Activated T-cell treated with anti-CD3 and anti-CD28 coated beads for 48 hours (primary cell): ENCODE measurements around the gene CHN2.

Experiments
- DNase-seq: peaks from one replicate; pipeline ENCODE4 v3.0.0-alpha.2; 2020; ENCODE audit warnings: low read depth

CHN2 gene

DNA sequence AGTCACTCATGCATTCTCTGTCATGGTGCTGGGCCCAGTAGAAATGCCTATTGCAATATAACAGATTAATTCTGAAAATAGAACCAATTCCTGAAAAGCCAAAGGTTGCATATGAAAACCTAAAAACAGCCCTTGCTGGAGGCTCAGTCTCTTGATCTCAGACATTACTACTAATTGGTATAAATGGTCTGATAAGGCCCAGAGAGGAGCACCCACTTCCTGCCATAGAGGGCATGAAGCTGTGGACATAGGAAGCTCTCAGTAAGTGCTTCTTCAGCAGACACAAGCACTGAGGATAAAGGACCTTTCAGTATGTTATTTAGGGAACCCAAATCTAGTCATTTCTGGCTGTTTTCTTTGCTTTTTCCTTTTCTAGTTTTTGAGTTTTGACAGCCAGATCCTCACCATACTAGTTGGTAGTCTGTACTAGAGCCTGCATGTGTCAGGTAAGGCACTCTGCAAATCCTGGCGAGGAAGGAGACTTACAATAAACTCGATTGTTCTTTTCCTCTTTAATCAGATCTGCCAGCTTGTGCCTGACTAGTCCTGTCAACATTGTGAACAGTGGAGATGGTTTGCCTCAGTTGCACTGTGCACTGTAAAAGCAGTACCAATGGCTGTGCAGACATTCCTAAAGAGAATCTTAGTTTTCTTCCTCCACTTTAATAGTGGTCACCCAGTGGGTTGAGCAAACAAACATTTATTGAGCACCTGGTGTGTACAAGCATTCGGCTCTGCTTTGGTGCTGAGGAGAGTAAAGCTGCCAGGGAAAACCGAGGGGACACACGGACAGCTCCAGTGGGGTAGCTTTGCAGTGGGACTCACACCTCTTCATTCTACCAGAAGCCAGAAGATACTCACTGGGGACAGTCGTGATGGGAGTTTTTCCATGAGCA is 140.9 kb downstream of the CHN2 start:
- DNase-seq = no peak

DNA sequence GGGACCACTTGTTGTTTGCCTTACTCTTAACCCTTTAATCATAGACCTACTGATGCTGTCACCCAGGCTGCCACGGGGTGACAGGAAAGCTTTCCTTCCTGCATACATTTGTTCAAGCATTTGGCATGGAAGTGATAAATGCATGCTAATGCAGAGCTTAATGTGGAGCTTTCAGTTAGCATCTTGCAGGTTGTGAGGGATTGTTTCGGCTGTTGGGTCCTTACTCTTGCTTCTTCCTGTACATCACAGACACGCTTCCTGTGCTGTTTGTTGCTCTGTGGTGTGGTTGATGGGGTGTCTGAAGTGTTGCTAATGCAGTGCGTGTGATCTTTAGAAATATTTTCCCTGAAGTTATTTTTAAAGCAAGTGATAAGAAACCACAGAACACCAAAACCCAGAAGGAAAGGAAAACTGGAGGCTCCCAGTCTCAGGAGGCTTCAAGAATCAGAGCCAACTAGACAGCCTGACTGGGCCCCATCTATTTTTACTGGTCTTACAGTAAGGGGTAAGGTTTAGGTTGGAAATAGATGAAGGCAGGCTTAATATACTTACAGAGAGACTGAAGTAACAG is 143.1 kb downstream of the CHN2 start:
- no peak for DNase-seq

DNA sequence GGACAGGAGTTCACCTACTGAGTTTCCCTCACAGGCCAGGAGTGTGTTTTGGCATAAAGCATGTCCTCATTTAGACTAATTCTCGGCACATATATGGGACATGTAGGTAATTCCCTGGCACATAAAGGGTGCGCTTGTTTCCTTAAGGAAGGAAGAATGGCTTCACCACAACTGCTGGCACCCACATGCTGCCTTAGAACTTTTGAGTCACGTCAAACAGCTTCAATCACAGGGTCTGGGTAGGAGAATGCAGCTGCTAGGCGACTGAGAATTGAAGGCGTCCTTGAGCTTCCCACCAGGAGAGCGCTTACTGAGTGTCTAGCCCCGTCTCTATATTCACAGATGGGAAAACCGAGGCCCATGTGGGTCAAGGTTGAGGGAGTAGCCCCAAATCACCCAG is 146.1 kb downstream of the CHN2 start:
- DNase-seq = no peak

GRCh38 chr7:29341156-29341555 is 146.6 kb downstream of the CHN2 start:
- no peak for DNase-seq

DNA sequence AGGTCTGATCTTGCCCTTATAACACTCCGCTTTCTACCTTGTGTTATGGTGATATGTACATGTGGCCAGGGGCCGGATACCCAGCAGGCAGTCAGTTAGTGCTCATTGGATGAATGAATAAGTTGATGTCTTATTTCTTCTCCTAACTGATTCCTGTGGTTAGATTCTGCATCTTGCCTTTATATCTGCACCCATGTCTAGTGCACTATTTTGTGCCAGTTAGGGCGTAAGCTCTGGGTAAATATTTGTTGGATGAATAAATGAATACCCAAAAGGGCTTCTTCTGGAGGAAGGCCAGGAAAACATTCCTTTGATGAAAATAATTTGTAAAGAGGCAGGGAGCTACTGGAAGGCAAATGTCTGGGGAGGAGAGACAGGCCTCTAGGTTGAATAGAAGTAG is 148.2 kb downstream of the CHN2 start:
- DNase-seq = no peak

- DNase-seq = no peak
Measured at GRCh38 chr7:29343399-29343798, 148.8 kb downstream of the CHN2 start.

- no peak for DNase-seq
Measured at GRCh38 chr7:29344334-29344978, 149.9 kb downstream of the CHN2 start.

DNA sequence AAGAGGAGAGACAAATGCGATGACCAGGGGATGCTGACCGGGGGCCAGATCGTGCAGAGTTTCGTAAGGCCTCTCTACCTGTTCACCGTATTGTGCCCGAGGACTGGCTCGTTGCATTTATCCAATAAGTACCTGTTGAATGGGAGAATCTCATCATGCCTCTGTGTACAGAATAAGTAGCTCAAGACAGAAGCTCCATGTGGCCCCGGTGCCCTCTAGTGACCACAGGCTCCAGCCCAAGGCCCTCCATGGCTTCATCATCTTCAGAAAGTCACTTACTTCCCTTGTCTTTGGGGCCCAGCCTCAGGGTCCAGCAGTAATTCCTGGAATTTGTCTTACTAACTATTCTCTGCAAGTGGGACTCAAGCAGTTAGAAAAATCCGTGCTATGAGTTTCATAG is 151.0 kb downstream of the CHN2 start:
- no peak for DNase-seq

- no peak for DNase-seq
Measured at GRCh38 chr7:29346231-29346978, 151.8 kb downstream of the CHN2 start.

DNA sequence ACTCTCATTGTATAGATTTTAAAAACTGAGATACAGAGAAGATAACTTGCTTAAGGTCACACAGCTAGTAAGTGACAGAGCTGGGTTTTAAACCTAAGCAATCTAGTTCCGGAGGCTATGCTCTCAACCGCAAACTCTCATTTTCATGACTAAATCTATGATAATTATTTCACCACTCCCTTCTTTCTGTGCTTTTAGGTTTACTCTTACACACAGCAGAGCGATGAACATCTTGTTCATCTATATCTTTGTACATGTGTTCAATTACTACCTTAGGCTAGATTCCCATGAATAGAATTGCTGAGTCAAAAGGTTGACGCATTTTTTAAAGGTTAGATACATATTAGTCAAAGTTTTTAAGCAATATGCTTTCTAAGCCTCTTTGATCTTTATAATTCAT is 154.8 kb downstream of the CHN2 start:
- DNase-seq = no peak

DNA sequence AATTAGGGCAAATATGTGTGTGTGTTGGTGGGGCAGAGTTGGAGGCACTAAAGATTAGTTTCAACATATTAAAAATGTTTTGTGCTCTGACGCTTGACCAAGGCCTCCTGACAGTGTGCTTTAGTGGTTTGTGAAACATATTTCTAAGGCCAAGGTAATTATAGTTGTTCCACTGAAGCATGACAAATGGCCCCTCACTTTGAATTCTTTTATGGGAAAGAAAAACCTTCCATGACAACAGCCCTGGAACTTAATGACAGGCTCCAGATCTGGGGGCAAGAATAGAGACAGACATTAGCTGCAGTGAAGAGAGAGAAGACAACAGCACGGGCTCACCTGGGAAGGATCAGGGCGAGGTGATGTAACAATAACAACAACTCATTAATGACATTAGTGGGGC is 155.8 kb downstream of the CHN2 start:
- no peak for DNase-seq

- DNase-seq = no peak
Measured at GRCh38 chr7:29352041-29352440, 157.5 kb downstream of the CHN2 start.

- no peak for DNase-seq
Measured at GRCh38 chr7:29353810-29354209, 159.2 kb downstream of the CHN2 start.

- no peak for DNase-seq
Measured at GRCh38 chr7:29354340-29354739, 159.8 kb downstream of the CHN2 start.

GRCh38 chr7:29355388-29355787 is 160.8 kb downstream of the CHN2 start:
- no peak for DNase-seq

DNA sequence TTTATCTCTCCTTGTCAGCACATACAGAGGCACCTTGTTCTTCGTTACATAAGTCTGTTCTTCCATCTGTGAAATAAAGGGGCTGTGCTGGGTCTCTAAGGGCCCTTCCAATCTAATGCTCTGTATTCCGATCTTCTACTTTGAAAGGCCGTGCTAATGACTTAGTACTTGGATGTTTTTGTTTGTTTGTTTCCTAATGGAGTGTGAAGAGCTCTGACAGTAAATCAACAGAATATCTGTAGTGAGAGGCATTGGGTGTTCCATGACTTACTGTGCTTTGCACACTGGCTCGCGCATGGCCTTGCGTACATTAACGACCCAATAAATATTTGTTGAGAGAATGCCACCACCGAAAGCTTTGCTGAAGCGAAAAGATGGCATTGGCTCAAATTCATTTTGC is 162.1 kb downstream of the CHN2 start:
- DNase-seq = no peak

DNA sequence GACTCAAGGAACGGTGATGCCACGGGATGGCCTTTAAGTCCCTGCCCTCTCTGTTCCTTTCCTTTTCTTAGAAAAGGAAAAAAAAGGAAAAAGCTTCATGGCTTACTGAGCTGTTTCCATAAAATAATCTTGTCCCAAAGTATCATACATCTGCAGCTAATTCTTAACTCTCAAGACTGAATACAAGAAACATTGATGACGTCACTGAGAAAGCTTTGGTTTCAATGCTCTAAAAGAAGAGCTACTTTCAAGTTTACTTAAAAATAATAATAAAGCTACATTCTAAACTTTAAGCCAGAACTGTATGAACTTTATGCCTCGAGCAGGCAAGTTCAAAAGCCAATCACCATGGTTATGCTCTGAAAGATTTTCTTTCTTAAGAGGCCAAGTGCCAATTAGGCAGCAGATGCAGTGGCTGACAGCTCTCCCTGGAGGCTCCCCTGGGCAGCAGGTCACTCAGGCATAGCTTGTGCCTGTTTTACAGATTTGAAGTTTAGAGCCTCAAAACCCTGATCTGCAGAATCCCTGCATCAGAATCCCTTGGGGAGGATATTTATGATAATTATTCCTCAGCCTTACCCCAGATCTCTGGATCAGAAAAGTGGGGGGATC is 165.0 kb downstream of the CHN2 start:
- no peak for DNase-seq

DNA sequence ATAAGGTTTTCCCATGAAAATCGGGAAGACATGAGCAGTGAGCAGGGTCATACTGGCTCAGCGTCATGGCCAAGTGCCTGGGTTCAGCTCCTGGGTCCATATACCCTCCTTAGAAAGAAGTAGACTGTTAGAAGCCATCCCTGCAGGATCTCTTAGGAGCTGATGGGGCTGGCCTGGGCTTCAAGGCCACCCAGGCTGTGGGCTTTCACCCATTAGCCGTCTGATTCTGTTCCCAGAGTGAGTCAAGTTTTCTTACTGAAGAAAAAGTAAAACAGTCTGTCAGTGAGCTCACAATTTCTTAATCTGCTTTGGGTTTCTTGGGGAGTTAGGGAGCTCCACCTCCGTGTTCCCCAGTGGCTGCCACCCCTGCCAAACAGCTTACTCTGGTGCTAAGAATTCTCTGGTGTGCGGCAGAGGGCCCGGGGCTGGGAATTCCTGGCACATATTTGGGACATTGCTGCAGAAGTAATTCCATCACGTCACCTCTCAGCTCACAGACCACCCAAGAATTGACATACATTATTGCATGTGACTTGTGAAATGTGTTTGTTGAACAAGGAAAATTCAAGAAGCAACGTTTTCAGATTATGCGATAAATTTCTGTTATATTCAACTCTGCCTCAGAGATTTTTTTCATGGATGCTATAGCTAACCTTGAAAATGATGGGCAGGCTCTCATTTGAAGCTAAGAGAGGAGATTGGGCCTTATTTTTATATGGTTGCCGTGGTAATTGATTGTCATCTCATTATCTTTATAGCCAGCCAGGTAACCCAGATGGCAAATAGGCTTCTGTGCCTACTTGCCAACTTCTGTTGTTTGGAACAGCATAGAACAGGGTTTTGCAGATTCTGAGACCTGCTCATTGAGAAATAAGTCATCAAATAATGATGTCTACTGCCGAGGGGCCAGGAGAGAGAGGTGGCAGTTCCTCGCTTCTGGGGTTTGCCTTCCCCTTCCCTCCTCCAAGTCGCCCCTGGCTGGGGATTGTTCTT is 166.4 kb downstream of the CHN2 start:
- DNase-seq = no peak

DNA sequence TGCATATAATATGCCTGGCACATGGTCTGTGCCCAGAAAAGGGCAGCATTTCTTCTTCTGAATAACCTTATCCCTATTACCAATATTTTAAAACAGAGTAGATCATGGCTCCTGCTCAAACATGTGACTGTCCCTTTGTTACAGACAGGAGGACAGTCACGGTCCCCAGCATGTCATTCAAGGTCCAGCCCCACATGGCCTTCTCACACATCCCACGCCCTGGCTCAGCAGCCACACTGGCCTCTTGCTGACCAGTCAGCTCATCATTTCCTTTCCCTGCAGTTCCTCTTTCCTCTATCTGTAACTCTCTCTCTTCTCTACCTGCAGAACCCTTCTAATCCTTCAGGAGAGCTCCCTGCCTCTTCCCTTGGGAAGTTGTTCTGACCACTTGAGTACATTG is 167.8 kb downstream of the CHN2 start:
- no peak for DNase-seq

DNA sequence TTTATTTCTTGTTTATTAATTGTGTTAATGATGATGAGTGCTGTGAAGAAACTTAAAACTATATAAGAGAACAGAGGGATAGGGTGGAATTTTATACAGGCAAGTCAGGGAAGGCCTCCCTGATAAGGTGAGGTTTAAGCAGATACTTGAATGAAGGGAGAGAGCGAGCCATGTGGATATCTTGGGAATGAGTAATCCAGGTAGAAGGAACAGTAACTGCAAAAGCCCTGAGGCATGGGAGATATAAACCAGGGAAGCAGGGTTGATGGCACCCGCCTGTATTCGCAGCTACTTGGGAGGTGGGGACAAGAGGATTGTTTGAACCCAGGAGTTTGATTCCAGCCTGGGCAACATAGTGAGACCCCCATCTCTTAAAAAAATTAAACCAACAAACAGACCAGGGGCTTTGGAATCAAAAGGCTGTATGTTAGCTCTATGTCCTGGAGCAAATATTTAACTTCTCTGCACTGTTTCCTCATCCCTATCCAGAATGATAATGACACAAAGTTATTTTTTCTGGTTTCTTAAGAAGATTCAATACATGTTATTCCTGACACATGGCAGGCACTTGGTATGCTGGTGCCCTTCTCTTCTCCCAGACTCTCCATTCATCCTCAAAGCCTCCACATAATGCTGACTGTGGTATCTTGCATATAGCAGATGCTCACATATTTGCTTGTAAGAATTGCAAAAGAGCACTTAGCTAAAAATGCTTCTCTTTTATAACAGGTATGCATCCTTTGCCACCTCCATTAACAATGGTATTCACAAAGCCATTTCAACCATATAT is 169.3 kb downstream of the CHN2 start:
- DNase-seq = no peak
